ENCODE results near the gene NDE1. TPM values are rescaled to one million over a fixed set of nuclear protein-coding genes. Genes with fewer than 3 reads are reported as not detected.

Gene NDE1
- total and polyA plus RNA-seq, 2 of the 8 experiments (the other 6 are each of a cell fraction or from before 2014, with no cell fraction given): 13.3 to 41.3 TPM

DNA sequence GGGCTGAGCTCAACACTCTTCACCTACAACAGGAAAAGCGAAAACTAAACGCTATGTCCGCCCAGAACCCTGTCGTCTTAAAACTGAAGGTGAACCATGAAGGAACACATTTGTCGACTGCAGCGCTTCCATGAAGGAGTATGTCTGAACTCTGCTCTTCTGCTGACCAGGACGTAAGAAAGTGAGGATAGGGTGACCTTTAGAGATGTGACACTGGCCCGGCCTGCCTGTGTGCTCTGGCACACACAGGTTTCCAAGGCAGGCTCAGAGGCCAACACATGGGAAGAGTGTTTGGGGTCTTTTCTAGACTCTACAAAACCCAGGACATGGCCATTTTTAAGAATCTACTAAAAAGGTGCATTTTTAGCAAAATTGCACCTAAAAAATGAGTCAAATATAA, 28.2 kb upstream of the NDE1 start (continued):
- TF ChIP-seq, protein P1, sequence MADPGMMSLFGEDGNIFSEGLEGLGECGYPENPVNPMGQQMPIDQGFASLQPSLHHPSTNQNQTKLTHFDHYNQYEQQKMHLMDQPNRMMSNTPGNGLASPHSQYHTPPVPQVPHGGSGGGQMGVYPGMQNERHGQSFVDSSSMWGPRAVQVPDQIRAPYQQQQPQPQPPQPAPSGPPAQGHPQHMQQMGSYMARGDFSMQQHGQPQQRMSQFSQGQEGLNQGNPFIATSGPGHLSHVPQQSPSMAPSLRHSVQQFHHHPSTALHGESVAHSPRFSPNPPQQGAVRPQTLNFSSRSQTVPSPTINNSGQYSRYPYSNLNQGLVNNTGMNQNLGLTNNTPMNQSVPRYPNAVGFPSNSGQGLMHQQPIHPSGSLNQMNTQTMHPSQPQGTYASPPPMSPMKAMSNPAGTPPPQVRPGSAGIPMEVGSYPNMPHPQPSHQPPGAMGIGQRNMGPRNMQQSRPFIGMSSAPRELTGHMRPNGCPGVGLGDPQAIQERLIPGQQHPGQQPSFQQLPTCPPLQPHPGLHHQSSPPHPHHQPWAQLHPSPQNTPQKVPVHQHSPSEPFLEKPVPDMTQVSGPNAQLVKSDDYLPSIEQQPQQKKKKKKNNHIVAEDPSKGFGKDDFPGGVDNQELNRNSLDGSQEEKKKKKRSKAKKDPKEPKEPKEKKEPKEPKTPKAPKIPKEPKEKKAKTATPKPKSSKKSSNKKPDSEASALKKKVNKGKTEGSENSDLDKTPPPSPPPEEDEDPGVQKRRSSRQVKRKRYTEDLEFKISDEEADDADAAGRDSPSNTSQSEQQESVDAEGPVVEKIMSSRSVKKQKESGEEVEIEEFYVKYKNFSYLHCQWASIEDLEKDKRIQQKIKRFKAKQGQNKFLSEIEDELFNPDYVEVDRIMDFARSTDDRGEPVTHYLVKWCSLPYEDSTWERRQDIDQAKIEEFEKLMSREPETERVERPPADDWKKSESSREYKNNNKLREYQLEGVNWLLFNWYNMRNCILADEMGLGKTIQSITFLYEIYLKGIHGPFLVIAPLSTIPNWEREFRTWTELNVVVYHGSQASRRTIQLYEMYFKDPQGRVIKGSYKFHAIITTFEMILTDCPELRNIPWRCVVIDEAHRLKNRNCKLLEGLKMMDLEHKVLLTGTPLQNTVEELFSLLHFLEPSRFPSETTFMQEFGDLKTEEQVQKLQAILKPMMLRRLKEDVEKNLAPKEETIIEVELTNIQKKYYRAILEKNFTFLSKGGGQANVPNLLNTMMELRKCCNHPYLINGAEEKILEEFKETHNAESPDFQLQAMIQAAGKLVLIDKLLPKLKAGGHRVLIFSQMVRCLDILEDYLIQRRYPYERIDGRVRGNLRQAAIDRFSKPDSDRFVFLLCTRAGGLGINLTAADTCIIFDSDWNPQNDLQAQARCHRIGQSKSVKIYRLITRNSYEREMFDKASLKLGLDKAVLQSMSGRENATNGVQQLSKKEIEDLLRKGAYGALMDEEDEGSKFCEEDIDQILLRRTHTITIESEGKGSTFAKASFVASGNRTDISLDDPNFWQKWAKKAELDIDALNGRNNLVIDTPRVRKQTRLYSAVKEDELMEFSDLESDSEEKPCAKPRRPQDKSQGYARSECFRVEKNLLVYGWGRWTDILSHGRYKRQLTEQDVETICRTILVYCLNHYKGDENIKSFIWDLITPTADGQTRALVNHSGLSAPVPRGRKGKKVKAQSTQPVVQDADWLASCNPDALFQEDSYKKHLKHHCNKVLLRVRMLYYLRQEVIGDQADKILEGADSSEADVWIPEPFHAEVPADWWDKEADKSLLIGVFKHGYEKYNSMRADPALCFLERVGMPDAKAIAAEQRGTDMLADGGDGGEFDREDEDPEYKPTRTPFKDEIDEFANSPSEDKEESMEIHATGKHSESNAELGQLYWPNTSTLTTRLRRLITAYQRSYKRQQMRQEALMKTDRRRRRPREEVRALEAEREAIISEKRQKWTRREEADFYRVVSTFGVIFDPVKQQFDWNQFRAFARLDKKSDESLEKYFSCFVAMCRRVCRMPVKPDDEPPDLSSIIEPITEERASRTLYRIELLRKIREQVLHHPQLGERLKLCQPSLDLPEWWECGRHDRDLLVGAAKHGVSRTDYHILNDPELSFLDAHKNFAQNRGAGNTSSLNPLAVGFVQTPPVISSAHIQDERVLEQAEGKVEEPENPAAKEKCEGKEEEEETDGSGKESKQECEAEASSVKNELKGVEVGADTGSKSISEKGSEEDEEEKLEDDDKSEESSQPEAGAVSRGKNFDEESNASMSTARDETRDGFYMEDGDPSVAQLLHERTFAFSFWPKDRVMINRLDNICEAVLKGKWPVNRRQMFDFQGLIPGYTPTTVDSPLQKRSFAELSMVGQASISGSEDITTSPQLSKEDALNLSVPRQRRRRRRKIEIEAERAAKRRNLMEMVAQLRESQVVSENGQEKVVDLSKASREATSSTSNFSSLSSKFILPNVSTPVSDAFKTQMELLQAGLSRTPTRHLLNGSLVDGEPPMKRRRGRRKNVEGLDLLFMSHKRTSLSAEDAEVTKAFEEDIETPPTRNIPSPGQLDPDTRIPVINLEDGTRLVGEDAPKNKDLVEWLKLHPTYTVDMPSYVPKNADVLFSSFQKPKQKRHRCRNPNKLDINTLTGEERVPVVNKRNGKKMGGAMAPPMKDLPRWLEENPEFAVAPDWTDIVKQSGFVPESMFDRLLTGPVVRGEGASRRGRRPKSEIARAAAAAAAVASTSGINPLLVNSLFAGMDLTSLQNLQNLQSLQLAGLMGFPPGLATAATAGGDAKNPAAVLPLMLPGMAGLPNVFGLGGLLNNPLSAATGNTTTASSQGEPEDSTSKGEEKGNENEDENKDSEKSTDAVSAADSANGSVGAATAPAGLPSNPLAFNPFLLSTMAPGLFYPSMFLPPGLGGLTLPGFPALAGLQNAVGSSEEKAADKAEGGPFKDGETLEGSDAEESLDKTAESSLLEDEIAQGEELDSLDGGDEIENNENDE (IDR thresholded peaks at IDR 0.05; ENCODE audit: insufficient replicate concordance, low read length): no peak
- TF ChIP-seq ASH2L (IDR thresholded peaks at IDR 0.05; ENCODE audit: low read length) (no peak), KDM5A (IDR thresholded peaks at IDR 0.05; ENCODE audit: low read length) (no peak), HDAC6 (IDR thresholded peaks at IDR 0.05; ENCODE audit: low read depth, low read length) (no peak), CREB1 (IDR thresholded peaks at IDR 0.05) (no peak), HDAC2 (IDR thresholded peaks at IDR 0.05; ENCODE audit: borderline replicate concordance in 1 of 2, low read depth in 2 of 2, low read length in 2 of 2) (no peak), CEBPB (IDR thresholded peaks at IDR 0.05; ENCODE audit: low read depth, low read length) (no peak), MAFK (IDR thresholded peaks at IDR 0.05; ENCODE audit: low read depth, low read length) (no peak), SUZ12 (IDR thresholded peaks at IDR 0.05; ENCODE audit: low read length) (no peak), SRF (IDR thresholded peaks at IDR 0.05; ENCODE audit: low read depth, low read length) (no peak), JUN (IDR thresholded peaks at IDR 0.05; ENCODE audit: low read depth, low read length) (no peak)
- TF ChIP-seq, protein P2, sequence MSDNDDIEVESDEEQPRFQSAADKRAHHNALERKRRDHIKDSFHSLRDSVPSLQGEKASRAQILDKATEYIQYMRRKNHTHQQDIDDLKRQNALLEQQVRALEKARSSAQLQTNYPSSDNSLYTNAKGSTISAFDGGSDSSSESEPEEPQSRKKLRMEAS (IDR thresholded peaks at IDR 0.05): no peak

Measured in H1 (cell line).